NT2/D1 (cell line): ENCODE data around the gene PNLDC1.
"Not testable (repeated sequence)": the region's sequence is repeated elsewhere in the genome, so short reads cannot be mapped to it uniquely, and the experiment has no call there.

Source experiments
- DNase-seq: peaks from one replicate; pipeline ENCODE4 v3.0.0-alpha.2; 2011; ENCODE audit warnings: low read depth, low spot score
- H3K27me3 ChIP-seq: 2 replicates; pipeline ENCODE4 v1.6.0; 2011; ENCODE audit warnings: mild to moderate bottlenecking; ENCODE audit not compliant: insufficient read length, insufficient read depth
- H3K36me3 ChIP-seq: 2 replicates; pipeline ENCODE4 v1.6.1; 2011; ENCODE audit warnings: mild to moderate bottlenecking, low read length, mixed read lengths; ENCODE audit not compliant: insufficient read depth, insufficient read length
- H3K4me1 ChIP-seq: 2 replicates; pipeline ENCODE4 v1.5.1; 2011; ENCODE audit not compliant: insufficient read depth, insufficient read length
- H3K4me3 ChIP-seq: 2 replicates; pipeline ENCODE4 v1.5.1; 2011; ENCODE audit warnings: low read depth; ENCODE audit not compliant: insufficient read length
- H3K9ac ChIP-seq: 2 replicates; pipeline ENCODE4 v1.6.0; 2011; ENCODE audit warnings: low read depth; ENCODE audit not compliant: insufficient read length
- H3K9me3 ChIP-seq: 2 replicates; pipeline ENCODE4 v1.5.1; 2011; ENCODE audit warnings: mild to moderate bottlenecking, low read length; ENCODE audit not compliant: insufficient read depth
- SUZ12 ChIP-seq: IDR thresholded peaks from 2 replicates; pipeline ENCODE4 v1.6.1; 2011; ENCODE audit not compliant: insufficient read length, insufficient read depth; ENCODE audit errors: extremely low read depth
- YY1 ChIP-seq: IDR thresholded peaks from 2 replicates; pipeline ENCODE4 v1.6.1; 2011; ENCODE audit not compliant: insufficient read length, insufficient read depth
- ZNF274 ChIP-seq: IDR thresholded peaks from 2 replicates; pipeline ENCODE4 v1.6.1; 2011; ENCODE audit warnings: mild to moderate bottlenecking, low read depth, low read length

The PNLDC1 gene

DNA sequence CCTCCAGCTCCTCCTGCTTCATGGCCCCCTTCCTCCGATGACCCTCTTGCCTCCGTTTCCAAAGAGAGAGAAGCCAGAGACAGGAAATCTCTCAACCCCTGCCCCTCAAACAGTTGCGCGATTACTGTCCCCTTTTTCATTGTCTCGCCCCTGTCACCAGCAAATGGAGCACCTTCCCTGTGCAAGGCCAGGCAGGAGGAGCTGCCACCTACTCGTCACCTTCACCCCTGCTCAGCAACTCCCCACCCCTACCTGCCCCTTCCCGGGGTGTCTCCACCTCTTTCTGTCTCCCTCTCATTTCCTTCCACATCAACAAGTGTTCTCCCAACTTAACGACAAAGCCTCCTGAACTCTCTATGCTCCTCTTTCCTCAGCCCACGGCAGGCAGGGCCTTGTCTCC is 13.7 kb downstream of the PNLDC1 start:
- no peak overlapping the region for H3K4me3 ChIP-seq
- H3K9ac ChIP-seq = no peak overlapping the region
- H3K36me3 ChIP-seq = no peaks in the 10 kb centered on the region
- H3K27me3 ChIP-seq = no peaks in the 10 kb centered on the region
- no peak for DNase-seq
- no peaks in the 10 kb centered on the region for H3K4me1 ChIP-seq
- TF ChIP-seq SUZ12 (no peak), ZNF274 (no peak), YY1 (no peak)
- no peaks in the 10 kb centered on the region for H3K9me3 ChIP-seq

DNA sequence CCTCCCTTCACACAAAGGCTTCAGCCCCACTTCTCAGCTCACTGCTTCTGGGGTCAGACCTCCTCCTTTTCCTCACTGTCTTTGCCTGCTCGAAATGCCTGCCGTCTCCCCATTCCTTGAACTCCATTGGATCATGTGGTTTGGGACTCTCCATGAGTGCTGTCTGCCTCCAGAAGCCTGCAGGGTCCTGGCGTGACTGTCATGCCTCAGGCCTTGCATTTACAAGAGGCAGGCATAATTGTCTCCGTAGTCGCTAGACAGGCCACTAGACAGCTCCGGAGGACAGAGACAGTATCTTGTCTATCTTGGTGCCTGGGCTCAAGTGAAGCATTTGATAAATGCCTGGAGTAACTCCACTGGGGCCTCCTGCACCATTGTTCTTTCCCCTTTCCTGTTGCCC is 15.3 kb downstream of the PNLDC1 start:
- Histone ChIP-seq H3K4me3 (no peak overlapping the region), H3K9ac (no peak overlapping the region), H3K9me3 (no peaks in the 10 kb centered on the region), H3K4me1 (peaks cover 7% of the 10 kb centered on the region), H3K27me3 (no peaks in the 10 kb centered on the region), H3K36me3 (no peaks in the 10 kb centered on the region)
- TF ChIP-seq ZNF274 (no peak), YY1 (no peak), SUZ12 (no peak)
- no peak for DNase-seq

DNA sequence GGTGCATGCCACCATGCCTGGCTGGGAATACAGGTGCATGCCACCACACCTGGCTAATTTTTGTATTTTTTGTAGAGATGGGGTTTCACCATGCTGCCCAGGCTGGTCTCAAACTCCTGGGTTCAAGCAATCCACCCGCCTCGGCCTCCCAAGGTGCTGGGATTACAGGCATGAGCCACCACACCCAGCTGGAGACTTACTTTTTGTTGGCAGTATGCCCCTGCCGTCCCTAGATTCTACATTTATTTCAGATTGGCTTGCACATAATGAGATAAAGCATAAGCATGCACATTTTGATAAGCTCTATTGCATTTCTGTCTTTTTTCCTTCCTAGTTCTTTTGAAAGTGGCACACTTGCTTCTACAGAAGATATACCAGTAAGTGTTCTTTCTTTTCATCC is 16.7 kb downstream of the PNLDC1 start:
- H3K9ac ChIP-seq, H3K36me3 ChIP-seq, H3K4me3 ChIP-seq, DNase-seq, H3K27me3 ChIP-seq, H3K9me3 ChIP-seq, H3K4me1 ChIP-seq: not testable (repeated sequence)

DNA sequence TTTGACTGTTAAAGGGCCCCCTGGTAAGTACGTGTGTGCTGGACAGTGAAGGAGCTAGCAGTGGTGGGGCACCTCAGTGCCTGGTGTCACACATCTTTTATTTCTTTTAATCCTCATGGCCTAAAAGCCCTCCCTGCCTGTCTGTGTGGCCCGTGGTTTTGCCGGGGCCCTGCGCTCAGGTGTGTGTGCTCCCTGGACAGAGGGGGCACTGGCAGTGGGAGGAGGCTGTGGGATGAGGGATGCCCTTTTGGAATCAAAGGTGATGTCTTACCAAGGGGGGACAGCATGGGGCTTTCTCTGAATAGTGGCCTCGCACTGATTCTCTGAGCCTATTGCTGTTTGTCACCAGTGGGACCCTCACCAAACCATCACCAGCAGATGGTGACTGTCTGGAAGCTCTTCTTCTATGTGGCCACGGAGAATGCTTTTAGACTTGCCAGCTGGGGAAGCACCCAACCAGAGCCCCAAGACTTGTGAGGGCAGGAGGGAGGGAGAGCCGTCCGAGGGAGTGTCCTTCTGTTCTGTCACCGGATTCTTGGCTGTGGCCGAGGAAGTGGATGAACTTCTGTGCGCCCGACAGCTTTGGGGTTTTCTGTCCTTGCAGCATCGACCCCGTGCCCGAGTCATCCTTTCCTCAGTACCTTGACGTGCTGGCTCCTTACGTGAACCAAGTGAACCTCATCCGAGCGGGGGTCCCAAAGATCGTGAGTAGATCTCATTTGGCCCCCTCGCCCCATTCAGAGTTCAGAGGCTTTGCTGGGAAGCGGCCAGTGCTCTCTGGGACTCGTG is 18.1 kb downstream of the PNLDC1 start:
- Histone ChIP-seq H3K9ac (no peak overlapping the region), H3K27me3 (no peaks in the 10 kb centered on the region), H3K9me3 (no peaks in the 10 kb centered on the region), H3K36me3 (no peaks in the 10 kb centered on the region), H3K4me3 (no peak overlapping the region), H3K4me1 (peaks cover 11% of the 10 kb centered on the region)
- DNase-seq = no peak
- TF ChIP-seq SUZ12 (no peak), YY1 (no peak), ZNF274 (no peak)

DNA sequence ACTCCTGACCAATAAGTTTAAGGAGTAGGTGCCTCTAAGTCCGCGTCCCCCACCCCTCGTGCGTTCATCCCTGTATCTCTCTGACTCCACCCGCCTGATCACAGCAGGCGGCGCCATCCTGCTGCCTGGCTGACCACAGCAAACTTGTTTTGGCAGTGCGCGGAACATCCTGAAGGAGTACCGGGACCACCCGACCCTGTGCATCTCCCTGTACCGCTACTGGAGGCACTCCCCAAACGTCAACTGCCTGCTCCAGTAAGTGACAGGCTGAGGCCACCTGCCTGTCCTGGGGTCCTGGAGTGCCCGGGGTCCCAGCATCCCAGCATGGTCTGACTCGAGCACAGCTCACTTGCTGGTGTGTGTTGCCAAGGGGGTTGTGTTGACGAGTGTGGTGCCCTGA is 19.0 kb downstream of the PNLDC1 start:
- Histone ChIP-seq H3K27me3 (no peaks in the 10 kb centered on the region), H3K9ac (no peak overlapping the region), H3K9me3 (no peaks in the 10 kb centered on the region), H3K4me1 (peaks cover 11% of the 10 kb centered on the region), H3K4me3 (no peak overlapping the region), H3K36me3 (no peaks in the 10 kb centered on the region)
- TF ChIP-seq ZNF274 = no peak
- TF ChIP-seq YY1 = no peak
- TF ChIP-seq SUZ12 = no peak
- DNase-seq = no peak

DNA sequence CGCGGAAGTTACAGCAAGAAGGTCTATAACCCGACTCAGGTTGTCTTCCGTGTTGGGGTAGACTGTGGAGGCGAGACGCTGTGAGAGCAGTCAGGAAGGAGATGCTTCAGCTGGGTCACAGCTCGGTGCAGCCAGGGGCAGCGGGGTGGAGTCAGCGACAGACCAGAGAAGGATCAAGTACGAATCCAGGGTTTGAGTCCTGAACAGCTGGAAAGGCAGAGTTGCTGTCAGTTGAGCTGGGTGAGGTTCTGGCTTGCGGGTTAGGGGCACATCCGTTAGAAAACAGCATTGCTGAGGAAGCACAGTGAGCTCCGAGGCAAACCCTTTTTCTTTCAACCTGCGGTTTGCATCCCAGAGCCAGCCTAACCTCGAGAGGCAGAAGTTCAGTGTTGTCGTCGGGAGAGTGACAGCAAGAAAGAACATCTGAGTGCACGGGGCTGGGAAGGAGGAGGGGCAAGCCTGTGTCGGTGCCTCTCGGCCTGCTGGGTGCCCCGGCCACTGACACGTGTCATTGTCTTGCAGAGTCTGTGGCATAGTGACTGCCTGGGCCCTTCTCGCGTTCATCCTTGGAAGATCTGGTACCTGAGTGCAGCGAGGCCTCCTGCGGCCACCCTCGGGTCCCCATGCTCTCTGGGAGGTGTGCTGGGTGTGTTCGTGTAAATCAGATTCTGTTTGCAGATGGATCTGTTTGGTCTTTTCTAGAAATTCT is 20.0 kb downstream of the PNLDC1 start:
- Histone ChIP-seq H3K36me3 (no peaks in the 10 kb centered on the region), H3K4me3 (no peak overlapping the region), H3K27me3 (no peaks in the 10 kb centered on the region), H3K9ac (no peak overlapping the region), H3K9me3 (no peaks in the 10 kb centered on the region), H3K4me1 (peaks cover 11% of the 10 kb centered on the region)
- TF ChIP-seq YY1 = no peak
- no peak for TF ChIP-seq SUZ12
- no peak for TF ChIP-seq ZNF274
- no peak for DNase-seq

DNA sequence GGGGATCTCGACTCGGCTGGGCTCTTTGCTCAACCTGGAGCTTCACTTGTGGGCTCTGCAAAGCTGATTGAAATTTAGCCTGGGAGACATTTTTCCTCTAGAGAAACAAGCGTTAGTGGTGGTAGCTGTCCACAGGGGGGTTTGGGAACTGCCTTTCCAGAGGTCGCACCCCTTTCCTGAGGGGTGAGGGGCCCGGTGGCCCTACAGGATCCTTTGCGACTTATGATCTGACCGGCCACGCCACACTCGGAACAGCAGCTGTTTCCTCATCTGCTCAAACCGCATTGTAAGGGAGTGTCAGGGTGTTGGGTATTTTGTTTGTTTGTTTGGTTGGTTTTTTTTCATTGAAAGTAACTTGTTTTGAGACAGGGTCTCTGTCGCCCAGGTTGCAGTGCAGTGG is 21.0 kb downstream of the PNLDC1 start:
- peaks cover 11% of the 10 kb centered on the region for H3K4me1 ChIP-seq
- no peak overlapping the region for H3K4me3 ChIP-seq
- H3K27me3 ChIP-seq = no peaks in the 10 kb centered on the region
- H3K36me3 ChIP-seq = no peaks in the 10 kb centered on the region
- H3K9ac ChIP-seq = no peak overlapping the region
- no peak for DNase-seq
- no peaks in the 10 kb centered on the region for H3K9me3 ChIP-seq
- TF ChIP-seq ZNF274 (no peak), SUZ12 (no peak), YY1 (no peak)
